Sigmoid colon (tissue), 4 donors: ENCODE results near the gene ATP2B1.

Experiments used
- EP300 ChIP-seq, 4 donors: sonication (generic); formaldehyde crosslinking; IDR thresholded peaks; one replicate each; pipeline ENCODE4 v1.6.1; 2017; ENCODE audit warnings: antibody characterized with exemption in 4 of 4
- TF ChIP-seq, protein P1 (sequence below), 4 experiments: fragments of 450-650 bp in 3 of 4; fragments of 200-600 bp in 1 of 4; IDR thresholded peaks; one replicate each; pipeline ENCODE4 v1.5.1; 2016 to 2019; ENCODE audit warnings: antibody characterized with exemption in 4 of 4, mild to moderate bottlenecking in 3 of 4, moderate library complexity in 2 of 4

DNA sequence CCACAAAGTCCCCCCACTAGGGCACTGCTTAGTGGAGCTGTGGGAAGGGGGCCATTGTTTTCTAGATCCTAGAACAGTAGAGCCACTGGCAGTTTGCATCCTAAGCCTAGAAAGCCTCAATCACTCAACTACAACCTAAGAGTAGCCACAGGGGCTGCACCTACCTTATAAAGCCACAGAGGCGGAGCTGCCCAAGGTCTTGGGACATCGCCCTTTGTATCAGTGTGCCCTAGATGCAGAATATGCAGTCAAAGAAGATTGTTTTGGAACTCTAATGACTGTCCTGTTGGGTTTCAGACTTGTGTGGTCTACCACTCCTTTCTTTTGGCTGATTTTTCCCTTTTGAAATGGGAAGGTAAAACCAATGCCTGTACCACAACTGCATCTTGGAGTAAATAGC is 59.5 kb downstream of the ATP2B1 start:
- TF ChIP-seq, protein P1, sequence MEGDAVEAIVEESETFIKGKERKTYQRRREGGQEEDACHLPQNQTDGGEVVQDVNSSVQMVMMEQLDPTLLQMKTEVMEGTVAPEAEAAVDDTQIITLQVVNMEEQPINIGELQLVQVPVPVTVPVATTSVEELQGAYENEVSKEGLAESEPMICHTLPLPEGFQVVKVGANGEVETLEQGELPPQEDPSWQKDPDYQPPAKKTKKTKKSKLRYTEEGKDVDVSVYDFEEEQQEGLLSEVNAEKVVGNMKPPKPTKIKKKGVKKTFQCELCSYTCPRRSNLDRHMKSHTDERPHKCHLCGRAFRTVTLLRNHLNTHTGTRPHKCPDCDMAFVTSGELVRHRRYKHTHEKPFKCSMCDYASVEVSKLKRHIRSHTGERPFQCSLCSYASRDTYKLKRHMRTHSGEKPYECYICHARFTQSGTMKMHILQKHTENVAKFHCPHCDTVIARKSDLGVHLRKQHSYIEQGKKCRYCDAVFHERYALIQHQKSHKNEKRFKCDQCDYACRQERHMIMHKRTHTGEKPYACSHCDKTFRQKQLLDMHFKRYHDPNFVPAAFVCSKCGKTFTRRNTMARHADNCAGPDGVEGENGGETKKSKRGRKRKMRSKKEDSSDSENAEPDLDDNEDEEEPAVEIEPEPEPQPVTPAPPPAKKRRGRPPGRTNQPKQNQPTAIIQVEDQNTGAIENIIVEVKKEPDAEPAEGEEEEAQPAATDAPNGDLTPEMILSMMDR (IDR thresholded peaks at IDR 0.05) = no peak
- no peak for TF ChIP-seq EP300 (IDR thresholded peaks at IDR 0.05)
